Mucosa of descending colon (tissue), 3 donors: Measurements from ENCODE around the gene KCNJ16. TPM values are rescaled to one million over a fixed set of nuclear protein-coding genes. Genes with fewer than 3 reads are reported as not detected.

Experiments
- ATAC-seq: fragments of 200-7000 bp; cut with Tn5 transposase; one replicate; pipeline ENCODE4 v1.9.1; 2020; ENCODE audit warnings: mild to moderate bottlenecking, moderate library complexity
- DNase-seq, 3 donors: peaks; one replicate each; pipeline ENCODE4 v3.0.0-alpha.2; 2020
- H3K36me3 ChIP-seq: fragments of 200-600 bp; one replicate; pipeline ENCODE4 v1.8.0; 2021; ENCODE audit warnings: low read depth, mild to moderate bottlenecking
- H3K4me1 ChIP-seq: fragments of 200-600 bp; one replicate; pipeline ENCODE4 v1.8.0; 2021; ENCODE audit warnings: low read depth, mild to moderate bottlenecking
- H3K4me3 ChIP-seq: fragments of 200-600 bp; one replicate; pipeline ENCODE4 v1.8.0; 2021; ENCODE audit warnings: mild to moderate bottlenecking
- H3K9me3 ChIP-seq: fragments of 200-600 bp; one replicate; pipeline ENCODE4 v1.8.0; 2021; ENCODE audit warnings: mild to moderate bottlenecking
- intact Hi-C, 2 donors: fragments of 100-400 bp; cut with DNase I in 1 of 2; cut with micrococcal nuclease in 1 of 2; formaldehyde crosslinking; loops; one replicate each; pipeline versions ENCODE4 v1.11.0 to v1.11.1; 2022; cut with DNase I, micrococcal nuclease
- total RNA-seq, 3 donors: library from RNA; stranded (reverse); fragmentation: NEBNext Ultra II Directional in 2 of 3; extraction: Animal tissue kit (Norgen Biotek cat#: 25700) in 2 of 3; gene quantifications; one replicate each; pipeline versions ENCODE4 v1.2.1 to v1.2.4, GENCODE V29; 2021 to 2023
- TF ChIP-seq, protein P1 (sequence below): fragments of 200-600 bp; IDR thresholded peaks from one replicate; pipeline ENCODE4 v1.8.0; 2022; ENCODE audit warnings: antibody characterized with exemption, mild to moderate bottlenecking
- donor health status: DM: no; HTN: no; CAD: no; lungs with moderate emphysema.
- donor health status: DM: no; HTN: no; CAD: no.
- donor health status: DM: no; HTN: yes; CAD: no.

Gene KCNJ16
- total RNA-seq, 3 donors from 2014 or later, result 0.09 to 1.1 TPM; not detected in 1

- H3K9me3 ChIP-seq, result no peaks in the 10 kb centered on the region
- no peak overlapping the region for H3K4me3 ChIP-seq
- H3K36me3 ChIP-seq, result no peaks in the 10 kb centered on the region
- ATAC-seq (no peak), DNase-seq (no peak)
- TF ChIP-seq, protein P1, sequence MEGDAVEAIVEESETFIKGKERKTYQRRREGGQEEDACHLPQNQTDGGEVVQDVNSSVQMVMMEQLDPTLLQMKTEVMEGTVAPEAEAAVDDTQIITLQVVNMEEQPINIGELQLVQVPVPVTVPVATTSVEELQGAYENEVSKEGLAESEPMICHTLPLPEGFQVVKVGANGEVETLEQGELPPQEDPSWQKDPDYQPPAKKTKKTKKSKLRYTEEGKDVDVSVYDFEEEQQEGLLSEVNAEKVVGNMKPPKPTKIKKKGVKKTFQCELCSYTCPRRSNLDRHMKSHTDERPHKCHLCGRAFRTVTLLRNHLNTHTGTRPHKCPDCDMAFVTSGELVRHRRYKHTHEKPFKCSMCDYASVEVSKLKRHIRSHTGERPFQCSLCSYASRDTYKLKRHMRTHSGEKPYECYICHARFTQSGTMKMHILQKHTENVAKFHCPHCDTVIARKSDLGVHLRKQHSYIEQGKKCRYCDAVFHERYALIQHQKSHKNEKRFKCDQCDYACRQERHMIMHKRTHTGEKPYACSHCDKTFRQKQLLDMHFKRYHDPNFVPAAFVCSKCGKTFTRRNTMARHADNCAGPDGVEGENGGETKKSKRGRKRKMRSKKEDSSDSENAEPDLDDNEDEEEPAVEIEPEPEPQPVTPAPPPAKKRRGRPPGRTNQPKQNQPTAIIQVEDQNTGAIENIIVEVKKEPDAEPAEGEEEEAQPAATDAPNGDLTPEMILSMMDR, result no peak
- intact Hi-C loops, result no loop called here
- no peaks in the 10 kb centered on the region for H3K4me1 ChIP-seq
These were observed 16.1 kb downstream of the KCNJ16 start for GRCh38 chr17:70091005-70091568.

- TF ChIP-seq, protein P1, result no peak
- Histone ChIP-seq H3K36me3 (no peaks in the 10 kb centered on the region), H3K4me1 (no peaks in the 10 kb centered on the region), H3K4me3 (no peak overlapping the region), H3K9me3 (no peaks in the 10 kb centered on the region)
- DNase-seq (no peak), ATAC-seq (no peak)
- intact Hi-C loops, result no loop called here
These were observed 16.7 kb downstream of the KCNJ16 start for GRCh38 chr17:70091696-70092095.

GRCh38 chr17:70093163-70093562 lies 18.1 kb downstream of the KCNJ16 start:
- Histone ChIP-seq H3K4me3 (no peak overlapping the region), H3K9me3 (no peaks in the 10 kb centered on the region), H3K36me3 (no peaks in the 10 kb centered on the region), H3K4me1 (no peaks in the 10 kb centered on the region)
- TF ChIP-seq, protein P1, result no peak
- intact Hi-C loops, result no loop called here
- no peak for DNase-seq
- ATAC-seq, result no peak

DNA sequence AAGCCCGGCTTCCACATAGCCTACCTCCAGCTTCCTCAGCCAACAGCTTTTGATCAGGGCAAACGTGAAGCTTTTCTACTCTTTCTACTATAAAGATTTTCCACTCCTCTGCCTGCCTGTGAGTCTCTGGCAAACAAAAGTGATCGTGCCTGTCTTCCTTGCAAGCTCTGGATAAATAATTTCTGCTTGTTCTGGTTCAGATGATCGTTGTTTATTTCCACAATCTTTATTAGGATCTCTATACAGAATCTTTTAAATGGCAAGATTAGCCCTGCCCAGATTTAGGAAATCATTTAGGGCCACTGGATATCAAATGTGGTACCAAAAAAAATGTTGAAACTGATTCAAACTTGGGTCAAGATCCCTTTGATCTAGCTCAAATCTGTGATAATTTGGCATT lies 20.4 kb downstream of the KCNJ16 start:
- DNase-seq, result no peak
- intact Hi-C loops, result no loop called here
- TF ChIP-seq, protein P1, result no peak
- ATAC-seq, result no peak
- Histone ChIP-seq H3K4me3 (no peak overlapping the region), H3K4me1 (no peaks in the 10 kb centered on the region), H3K9me3 (no peaks in the 10 kb centered on the region), H3K36me3 (no peaks in the 10 kb centered on the region)

GRCh38 chr17:70096861-70097260 lies 21.8 kb downstream of the KCNJ16 start:
- TF ChIP-seq, protein P1, result no peak
- DNase-seq (no peak), ATAC-seq (no peak)
- H3K9me3 ChIP-seq, result no peaks in the 10 kb centered on the region
- no peaks in the 10 kb centered on the region for H3K36me3 ChIP-seq
- intact Hi-C loops, result no loop called here
- H3K4me1 ChIP-seq, result no peaks in the 10 kb centered on the region
- no peak overlapping the region for H3K4me3 ChIP-seq

GRCh38 chr17:70098030-70098429 lies 23.0 kb downstream of the KCNJ16 start:
- TF ChIP-seq, protein P1, result no peak
- DNase-seq, result no peak
- intact Hi-C loops, result no loop called here
- Histone ChIP-seq H3K4me3 (no peak overlapping the region), H3K36me3 (no peaks in the 10 kb centered on the region), H3K9me3 (no peaks in the 10 kb centered on the region), H3K4me1 (no peaks in the 10 kb centered on the region)
- ATAC-seq, result no peak
